ENCODE results near the gene TSPYL1.
"Not testable (repeated sequence)": the region's sequence is repeated elsewhere in the genome, so short reads cannot be mapped to it uniquely, and the experiment has no call there.

The TSPYL1 gene

DNA sequence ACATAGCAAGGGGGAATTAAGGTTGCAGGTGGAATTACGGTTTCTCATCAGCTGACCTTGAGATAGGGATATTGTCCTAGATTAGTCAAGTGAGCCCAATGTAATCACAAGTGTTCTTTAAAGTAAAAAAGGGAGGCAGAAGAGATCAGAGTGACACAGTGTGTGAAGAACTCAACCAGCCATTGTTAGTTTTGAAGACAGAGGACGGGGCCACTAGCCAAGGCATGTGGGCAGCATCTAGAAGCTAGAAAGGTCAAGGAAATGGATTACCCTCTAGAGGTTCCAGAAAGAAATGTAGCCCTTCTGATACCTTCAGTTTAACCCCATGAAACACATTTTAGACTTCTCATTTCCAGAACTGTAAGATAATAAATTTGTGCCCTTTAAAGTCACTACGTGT lies 18.5 kb upstream of the TSPYL1 start:
- no peak for DNase-seq (ENCODE audit: low read depth in 2 of 2)

DNA sequence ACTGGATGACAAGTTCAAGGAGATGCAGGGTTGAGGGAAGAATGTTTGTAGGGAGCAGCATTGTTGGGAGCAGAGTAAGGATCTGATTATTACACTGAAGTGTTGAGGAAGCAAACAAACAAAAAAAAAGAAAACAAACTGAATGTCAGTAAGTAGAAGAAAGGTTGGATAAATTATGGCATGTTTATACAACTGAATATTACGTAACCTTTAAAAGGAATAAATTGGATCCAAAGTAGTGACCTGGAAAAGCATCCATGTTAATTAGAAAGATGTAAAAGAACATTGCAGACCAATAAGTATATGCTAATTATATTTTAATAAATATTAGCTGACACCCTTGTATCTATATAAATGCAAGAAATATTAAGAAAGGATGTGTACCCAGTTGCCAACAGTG lies 12.8 kb upstream of the TSPYL1 start:
- DNase-seq (ENCODE audit: low read depth in 2 of 2): no peak

DNA sequence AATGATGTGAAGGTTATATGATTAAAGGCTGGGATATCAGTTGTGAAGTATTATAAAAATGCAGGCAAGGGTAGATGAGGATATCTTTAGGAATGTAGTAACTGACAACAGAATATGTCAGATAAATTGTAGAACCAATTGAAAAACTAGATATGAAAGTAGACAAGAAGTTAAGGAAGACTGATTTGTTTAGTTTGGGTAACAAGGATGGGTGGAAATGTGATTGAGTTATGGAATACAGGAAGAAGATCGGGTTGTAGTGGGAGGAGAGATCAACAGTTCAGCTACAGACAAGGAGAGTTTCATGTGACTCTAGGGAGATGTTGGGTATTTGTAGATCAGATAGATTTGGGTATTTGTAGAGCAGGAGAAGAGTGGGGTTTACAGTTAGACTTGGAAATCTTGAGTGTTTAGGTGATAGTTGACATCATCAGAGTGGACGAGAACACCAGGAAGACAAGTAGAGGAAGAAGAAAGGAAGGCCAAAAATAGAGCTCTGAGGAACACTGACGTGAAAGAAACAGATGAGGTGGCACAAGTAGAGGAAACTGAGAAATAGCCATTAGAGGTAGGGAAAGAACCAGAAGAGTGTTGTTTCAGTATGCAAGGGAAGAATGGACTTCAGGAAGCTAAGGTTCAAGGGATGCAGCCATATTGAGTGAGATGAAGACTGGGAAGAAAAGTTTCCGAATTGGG lies 12.1 kb upstream of the TSPYL1 start:
- DNase-seq (ENCODE audit: low read depth in 2 of 2): no peak

DNA sequence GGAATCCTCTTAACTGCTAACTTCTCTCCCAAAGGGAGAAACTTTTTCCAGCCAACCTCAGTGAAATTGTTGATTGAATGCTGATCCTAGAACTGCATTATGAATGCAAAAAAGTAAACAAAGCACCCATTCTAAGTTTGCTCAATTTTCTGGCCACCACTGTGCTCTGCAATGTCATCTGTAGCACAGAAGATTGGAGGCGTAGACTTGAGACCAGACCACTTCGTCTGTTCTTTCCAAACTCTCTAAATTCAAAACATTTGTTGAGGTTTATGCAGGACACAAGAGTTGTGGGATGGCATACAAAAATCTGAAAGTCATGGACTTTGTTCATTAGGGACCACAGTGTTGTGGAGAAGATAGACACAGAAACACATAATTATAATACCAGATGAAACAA lies 11.1 kb upstream of the TSPYL1 start:
- no peak for DNase-seq (ENCODE audit: low read depth in 2 of 2)

DNA sequence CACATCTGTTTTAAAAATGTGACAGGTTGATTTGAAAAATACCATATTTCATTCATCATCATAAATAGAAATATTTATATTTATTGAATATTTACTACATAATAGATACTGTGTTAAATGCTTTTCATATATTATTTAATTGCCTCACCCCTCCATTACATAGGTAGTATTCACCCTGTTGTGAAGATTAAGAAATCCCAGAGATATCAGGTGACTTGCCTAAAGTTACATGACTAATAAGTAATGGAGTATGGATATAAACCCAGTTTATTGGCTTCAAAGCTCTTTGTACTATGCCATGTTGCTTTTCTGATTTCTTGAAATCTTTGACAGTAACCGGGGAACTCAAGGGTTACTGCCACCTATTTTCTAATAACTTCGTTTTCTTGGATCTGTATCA lies 10.1 kb upstream of the TSPYL1 start:
- no peak for DNase-seq (ENCODE audit: low read depth in 2 of 2)

DNA sequence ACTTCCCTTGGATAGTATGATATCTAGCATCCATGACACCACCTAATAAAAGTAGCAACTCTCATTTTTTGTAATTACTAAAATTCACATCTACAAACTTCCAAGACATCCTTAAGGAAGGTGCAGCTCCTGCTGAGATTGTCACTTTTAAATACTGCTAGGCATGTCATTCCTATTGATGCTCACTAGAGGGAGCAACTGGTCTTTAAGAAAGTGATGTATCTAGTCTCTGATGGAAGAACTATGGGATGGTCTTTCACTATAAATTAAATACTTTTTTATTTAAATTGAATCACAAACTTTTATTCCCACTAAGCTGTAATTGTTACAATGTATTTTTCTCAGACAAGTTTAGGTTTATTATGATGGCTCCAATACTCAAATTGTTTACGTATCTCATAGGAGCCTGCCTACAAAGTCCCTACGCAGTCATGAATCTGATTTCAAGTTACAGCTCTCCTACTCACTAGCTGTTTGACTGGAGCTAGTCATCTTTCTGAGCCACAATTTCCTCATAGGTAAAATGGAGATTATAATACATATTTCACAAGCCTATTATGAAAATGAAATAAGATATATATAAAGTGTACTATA lies 8.1 kb upstream of the TSPYL1 start:
- DNase-seq (ENCODE audit: low read depth in 2 of 2): no peak

DNA sequence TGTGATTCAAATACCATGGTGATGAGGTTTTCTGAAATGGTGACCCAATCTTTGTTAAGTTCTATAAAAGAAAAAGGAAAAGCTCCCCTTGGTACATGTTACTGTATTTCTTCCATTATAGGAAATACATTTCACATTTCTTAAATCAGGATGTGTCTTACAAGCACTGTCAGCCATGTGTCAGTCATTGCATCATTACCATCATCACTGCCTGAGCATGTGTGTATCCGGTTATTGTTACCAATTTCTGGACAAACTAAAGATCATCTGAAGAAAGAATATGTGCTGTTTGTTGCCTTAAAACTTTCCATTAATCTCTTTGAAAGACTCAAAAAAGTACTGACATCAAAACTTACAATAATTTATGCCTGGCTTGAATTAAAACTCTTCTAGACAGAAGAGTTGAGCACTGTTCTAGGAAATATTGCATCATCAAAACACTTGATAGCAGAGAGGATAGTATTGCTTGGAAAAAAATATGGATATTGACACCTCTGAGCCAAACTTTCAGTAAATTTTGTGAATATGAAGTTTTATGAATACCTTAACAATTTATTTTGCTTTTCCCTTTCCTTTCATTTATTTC lies 7.1 kb upstream of the TSPYL1 start:
- DNase-seq (ENCODE audit: low read depth in 2 of 2): no peak

DNA sequence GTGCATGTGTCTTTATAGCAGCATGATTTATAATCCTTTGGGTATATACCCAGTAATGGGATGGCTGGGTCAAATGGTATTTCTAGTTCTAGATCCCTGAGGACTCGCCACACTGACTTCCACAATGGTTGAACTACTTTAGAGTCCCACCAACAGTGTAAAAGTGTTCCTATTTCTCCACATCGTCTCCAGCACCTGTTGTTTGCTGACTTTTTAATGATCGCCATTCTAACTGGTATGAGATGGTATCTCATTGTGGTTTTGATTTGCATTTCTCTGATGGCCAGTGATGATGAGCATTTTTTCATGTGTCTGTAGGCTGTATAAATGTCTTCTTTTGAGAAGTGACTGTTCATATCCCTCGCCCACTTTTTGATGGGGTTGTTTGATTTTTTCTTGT lies 5.3 kb upstream of the TSPYL1 start:
- not testable (repeated sequence) for DNase-seq (ENCODE audit: low read depth in 2 of 2)

DNA sequence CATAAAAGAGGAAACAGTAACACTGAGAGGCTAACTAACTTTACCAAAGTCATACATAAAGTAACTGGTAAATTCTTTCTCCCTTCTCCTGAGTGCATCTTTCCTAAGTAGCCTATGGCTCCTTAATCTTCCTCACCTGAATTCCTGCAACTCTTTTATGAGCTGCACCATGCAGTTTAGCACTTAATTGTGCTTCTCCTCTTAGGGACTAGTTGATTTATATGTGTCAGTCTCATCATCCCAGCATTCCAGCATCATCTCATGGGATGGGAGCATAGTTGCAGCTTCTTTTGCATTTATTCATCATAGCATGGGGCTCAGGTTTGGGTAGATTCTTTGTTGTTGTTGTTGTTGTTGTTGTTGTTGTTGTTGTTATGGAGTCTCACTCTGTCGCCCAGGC lies 3.5 kb upstream of the TSPYL1 start:
- DNase-seq (ENCODE audit: low read depth in 2 of 2): no peak

DNA sequence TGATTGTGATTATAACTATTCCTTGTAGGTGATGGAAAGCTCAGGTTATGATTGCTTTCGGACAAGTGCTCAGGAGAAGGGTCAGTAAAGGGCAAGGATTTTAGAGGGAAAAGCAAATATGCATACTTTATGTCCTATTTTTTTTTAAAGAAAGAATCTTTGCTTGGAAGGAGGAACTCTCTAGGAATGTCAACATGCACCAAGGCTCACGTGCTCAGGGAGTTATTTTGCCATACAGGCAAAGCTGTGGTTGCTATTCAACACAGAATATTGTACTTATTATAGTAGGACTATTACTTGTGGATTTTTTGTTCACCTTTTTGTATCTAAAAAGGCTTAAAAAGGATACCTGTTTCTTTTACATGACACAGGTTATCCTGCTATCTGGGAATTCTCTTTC lies 3.0 kb upstream of the TSPYL1 start:
- DNase-seq (ENCODE audit: low read depth in 2 of 2): no peak

DNA sequence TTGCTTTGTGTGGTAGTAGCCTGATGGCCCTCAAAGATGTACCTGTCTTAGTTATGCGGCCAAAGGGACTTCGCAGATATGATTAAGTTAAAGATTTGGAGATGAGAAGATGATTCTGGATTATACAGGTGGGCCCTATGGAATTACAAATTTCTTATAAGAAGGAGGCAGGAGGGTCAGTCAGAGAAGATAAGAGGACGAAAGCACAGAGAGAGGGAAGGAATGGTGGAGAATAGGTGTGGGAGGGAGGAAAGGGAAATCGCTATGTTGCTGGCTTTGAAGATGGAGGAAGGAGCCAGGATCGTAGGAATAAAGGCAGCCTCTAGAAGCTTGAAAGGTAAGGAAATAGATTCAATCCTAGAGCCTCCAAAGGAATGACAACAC lies 1.2 kb upstream of the TSPYL1 start:
- DNase-seq (ENCODE audit: low read depth in 2 of 2): no peak

DNA sequence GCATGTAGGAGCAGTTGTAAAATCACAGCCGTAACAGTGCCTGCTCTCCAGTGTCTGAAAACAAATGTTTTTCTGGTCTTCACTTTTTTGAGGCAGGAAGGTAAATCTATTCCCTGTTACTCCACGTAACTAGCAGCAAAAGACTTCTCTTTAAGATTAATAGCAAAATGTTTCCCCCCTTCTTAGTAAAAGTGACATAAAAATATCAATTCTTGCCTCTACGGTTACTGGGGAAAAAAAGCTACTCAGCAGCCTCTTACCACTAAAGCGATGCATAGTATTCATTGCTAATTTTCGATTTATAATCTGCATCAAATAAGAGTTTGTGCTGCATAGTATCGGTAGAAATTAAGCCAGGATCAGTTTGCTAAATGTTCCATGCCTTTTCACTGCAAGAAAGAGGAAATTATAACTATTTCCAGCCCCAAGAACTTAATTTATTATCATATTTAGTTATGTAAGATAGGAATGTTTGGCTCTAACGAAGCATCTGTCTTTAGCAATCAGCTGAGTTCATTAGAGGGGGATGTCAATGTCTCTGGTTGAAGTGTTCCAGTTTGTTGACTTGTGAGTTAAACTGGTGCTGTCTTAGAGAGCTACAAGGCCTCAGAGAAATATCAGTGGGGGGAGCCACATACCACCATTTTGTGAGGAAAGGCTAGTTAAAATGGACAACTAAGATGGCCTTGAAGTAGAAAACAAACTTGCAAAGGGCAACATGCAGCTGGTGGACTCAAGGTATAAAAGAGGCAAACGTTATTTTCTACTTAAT lies 617 bp upstream of the TSPYL1 start:
- no peak for DNase-seq (ENCODE audit: low read depth in 2 of 2)

DNA sequence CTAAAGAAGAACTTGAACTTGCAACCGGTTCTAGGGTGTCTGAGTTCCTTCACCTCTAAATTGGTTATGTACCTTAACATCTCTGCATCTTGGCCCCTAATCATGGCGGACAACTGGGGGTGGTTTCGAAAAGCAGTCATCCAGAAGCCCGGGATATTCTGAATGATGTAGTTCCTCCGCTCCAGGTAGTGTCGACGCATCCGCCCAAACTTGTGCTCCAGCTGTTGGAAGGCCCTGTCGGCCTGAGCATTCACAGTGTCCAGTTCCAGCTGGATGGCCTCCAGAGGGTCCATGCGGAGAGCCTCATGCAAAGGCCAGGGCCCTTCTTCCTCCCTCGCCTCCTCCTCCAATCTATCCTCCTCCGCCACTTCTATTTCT lies 887 bp downstream of the TSPYL1 start:
- no peak for DNase-seq (ENCODE audit: low read depth in 2 of 2)

DNA sequence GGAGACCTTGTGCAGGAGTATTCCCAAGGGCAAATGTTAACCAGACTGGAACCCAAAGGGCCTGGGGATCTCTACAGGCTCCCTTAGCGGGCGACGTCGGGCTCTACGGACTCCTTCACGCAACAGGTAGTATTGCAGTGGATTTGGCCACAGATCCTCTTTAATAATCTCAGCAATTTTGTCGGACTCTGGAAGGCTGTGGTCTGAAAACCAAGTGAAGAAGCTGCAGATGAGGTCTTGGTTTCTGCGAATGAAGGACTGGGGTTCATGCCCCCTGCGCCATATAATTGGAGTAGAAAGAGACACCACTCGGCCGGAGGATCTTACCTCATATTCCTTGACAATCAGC lies 1.3 kb downstream of the TSPYL1 start:
- no peak for DNase-seq (ENCODE audit: low read depth in 2 of 2)

DNA sequence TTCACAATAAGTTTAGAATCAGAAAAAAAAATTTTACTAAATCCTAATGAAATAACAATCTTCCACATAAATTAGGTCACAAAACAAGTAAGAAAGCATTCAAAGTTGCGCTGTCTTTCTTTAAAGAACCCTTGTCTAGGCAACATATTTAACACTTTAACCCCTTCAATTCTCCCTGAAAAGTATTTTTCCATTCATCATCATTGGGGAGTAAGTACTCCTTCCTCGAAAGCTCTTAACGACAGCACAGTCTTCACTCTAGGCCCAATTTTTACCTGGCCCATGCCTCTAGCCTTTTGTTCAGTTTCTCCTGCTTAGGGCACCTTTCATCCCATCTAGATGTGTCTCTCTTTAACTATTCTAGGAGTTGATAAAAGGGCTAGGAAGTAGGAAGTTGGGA lies 2.6 kb downstream of the TSPYL1 start:
- no peak for DNase-seq (ENCODE audit: low read depth in 2 of 2)

DNA sequence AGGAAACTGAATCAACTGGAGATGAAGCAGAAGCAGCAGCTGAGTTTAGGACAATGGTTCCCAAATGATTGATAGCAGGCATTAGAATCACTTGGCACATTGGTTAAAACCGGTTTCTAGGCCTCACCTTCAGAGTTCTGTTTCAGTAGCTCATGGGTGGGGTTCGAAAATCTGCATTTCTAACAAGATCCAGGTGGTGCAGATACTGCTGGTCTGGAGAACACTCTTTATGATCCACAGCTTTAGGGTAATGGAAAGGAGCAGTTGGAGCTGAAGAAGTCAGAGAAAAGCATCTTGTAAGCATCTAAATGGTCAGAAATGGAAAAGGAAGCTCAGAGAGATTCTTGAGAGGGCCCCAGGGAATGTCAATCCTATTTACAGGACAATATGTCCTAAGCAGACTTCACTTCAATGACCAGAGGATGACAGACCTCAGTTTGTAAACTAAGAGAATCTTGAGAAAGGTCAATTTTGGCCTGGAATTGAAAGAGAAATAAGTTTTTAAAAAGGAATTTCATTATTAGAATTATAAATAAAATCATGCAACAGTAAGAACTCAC lies 8.5 kb downstream of the TSPYL1 start:
- no peak for DNase-seq (ENCODE audit: low read depth in 2 of 2)

DNA sequence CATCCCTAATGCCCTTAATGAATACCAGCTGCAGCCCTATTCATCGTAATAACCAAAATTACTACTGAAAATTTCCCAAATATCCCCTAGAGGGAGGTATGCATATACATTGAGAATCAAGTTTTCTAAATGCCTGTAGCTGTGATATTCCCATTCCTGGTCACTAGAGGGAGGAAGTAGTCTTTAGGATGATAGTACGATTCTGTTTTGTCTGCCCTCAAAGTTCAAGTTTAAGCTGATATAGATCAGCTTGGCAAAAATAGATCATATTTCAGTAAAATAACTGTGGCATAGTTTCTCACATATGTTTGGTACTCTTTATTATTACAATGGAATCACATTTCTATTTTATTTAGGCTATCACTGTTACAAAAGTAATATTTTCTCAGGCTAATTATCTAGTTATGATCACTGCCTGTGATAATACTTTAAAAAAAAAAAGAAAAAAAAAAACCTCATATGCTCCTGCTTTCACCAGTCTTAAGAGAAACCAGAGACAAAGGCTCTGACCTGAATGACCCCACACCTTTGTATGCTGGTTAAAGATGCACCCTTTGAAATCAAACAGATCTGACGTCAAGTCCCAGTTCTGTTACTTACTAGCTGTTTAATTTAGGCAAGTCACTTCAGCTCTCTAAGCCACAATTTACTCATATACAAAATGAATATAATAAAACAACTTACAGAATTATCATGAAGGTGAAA lies 11.0 kb downstream of the TSPYL1 start:
- DNase-seq (ENCODE audit: low read depth in 2 of 2): peak; percentile 78 to 81

DNA sequence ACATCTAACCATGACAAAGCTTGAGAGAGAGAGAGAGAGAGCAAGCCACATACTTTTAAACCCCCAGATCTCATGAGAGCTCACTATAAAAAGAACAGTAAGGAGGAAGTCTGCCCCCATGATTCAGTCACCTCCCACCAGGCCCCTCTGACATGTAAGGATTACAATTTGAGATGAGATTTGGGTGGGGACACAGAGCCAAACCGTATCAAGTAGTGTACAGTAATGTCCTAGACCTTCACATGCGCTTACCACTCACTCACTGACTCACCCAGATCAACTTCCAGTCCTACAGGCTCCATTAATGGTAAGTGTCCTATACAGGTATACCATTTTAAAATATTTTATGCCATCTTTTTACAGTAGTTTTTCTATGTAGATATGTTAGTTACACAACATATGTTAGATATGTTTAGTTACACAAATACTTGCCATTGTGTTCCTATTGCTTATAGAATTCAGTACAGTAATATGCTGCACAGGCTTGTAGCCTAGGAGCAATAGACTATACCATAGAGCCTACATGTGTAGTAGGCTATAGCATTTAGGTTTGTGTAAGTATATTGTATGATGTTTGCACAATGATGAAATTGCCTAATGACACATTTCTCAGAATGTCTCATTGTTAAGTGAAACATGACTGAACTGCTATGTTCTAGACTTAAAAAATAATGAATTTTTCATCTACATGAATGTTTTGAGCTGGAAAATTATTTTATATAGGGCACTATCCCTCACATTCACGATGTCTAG lies 11.7 kb downstream of the TSPYL1 start:
- DNase-seq (ENCODE audit: low read depth in 2 of 2): no peak

DNA sequence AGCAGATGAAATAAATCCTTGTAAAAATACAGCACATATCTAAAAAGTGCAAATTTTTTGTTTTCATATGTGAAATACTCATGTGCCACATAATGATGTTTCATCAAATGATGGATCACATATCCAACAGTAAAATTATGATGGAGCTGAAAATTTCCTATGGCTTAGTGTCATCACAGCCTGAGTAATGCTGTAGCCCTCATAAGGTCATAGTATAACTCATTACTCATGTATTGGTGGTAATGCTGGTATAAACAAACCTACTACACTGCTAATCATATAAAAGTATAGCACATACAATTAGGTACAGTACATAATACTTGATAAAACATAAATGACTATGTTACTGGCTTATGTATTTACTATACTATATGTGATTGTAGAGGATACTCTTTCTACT lies 12.9 kb downstream of the TSPYL1 start:
- no peak for DNase-seq (ENCODE audit: low read depth in 2 of 2)

DNA sequence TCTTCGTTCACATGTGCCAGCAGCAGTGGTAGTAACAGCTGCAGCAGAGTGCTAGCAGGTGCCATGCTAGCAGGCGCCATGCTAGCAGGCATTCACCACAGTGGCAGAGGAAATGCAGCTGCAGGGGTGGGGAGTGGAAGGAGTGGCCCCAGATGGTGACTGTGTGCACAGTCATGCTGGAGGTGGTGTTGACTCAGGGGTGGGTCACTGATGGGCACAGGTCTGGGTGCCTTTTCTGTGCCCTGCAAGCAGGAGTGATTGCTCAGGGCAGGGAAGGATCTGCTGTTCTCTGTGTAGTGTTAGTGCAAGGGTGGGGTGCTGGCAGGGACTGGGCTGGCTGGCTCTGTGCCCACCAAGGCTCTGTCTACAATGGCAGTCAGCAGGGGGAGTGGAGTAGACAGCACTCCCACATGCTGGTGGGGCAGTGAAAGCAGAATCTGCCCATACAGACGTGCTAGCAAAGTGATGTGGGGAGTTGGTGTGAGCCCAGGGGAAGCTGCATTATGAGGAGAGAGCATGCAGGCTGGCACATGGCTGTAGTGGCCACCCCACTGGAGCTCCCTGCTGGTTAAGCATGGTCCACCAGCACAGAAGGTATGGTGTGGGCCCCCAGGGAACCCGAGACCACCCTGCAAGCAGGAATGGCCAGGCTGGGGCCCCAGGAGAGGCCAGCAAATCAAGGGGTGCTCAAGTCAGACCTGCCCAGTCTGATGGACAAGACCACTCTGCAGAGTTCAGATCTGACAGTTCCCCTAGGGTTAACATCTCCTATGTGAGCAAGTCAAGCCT lies 14.5 kb downstream of the TSPYL1 start:
- no peak for DNase-seq (ENCODE audit: low read depth in 2 of 2)

DNA sequence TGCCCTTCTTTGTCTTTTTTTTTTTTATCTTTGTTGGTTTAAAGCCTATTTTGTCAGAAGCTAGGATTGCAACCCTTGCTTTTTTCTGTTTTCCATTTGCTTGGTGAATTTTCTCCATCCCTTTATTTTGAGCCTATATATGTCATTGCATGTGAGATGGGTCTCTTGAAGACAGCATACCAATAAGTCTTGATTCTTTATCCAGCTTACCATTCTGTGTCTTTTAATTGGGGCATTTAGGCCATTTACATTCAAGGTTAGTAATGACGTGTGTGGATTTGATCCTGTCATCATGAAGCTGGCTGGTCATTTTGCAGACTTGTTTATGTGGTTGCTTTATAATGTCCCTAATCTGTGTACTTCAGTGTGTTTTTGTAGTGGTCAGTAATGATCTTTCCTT lies 16.4 kb downstream of the TSPYL1 start:
- DNase-seq (ENCODE audit: low read depth in 2 of 2): no peak
